Loucy (cell line): ENCODE results near the gene DCP1A.

Experiments
- H2AFZ ChIP-seq: fragments of 200-600 bp; sonication (generic); 2 replicates; pipeline ENCODE4 v1.6.0; 2016; ENCODE audit warnings: antibody characterized with exemption, mild to moderate bottlenecking, low read length, moderate library complexity
- H3F3A ChIP-seq: fragments of 200-600 bp; 2 replicates; pipeline ENCODE4 v1.6.0; 2016; ENCODE audit warnings: antibody characterized with exemption, low read depth, mild to moderate bottlenecking
- H3K27me3 ChIP-seq: fragments of 200-600 bp; sonication (generic); 2 replicates; pipeline ENCODE4 v1.6.1; 2014; ENCODE audit warnings: low read length, mild to moderate bottlenecking; ENCODE audit not compliant: insufficient read depth, poor library complexity, severe bottlenecking
- H3K36me3 ChIP-seq: fragments of 200-600 bp; sonication (generic); 2 replicates; pipeline ENCODE4 v1.6.1; 2016; ENCODE audit warnings: low read length; ENCODE audit not compliant: insufficient read depth
- H3K4me1 ChIP-seq: fragments of 200-600 bp; sonication (generic); 2 replicates; pipeline ENCODE4 v1.5.1; 2014; ENCODE audit warnings: low read length, mild to moderate bottlenecking; ENCODE audit not compliant: insufficient read depth, poor library complexity, severe bottlenecking
- H3K4me2 ChIP-seq: fragments of 200-600 bp; sonication (generic); 2 replicates; pipeline ENCODE4 v1.6.0; 2014; ENCODE audit warnings: antibody characterized with exemption, low read length, low read depth, mild to moderate bottlenecking; ENCODE audit not compliant: poor library complexity, severe bottlenecking
- H3K4me3 ChIP-seq: fragments of 200-600 bp; sonication (generic); 2 replicates; pipeline ENCODE4 v1.5.1; 2014; ENCODE audit warnings: low read length, mild to moderate bottlenecking, mixed read lengths; ENCODE audit not compliant: poor library complexity, severe bottlenecking
- H3K79me2 ChIP-seq: fragments of 200-600 bp; sonication (generic); 2 replicates; pipeline ENCODE4 v1.6.1; 2014; ENCODE audit warnings: low read length; ENCODE audit not compliant: insufficient read depth
- H3K9ac ChIP-seq: fragments of 200-600 bp; sonication (generic); 2 replicates; pipeline ENCODE4 v1.6.0; 2014; ENCODE audit warnings: mild to moderate bottlenecking, low read depth, low read length, moderate library complexity; ENCODE audit not compliant: poor library complexity, severe bottlenecking
- H3K9me2 ChIP-seq: fragments of 200-600 bp; sonication (generic); replicated peaks from 2 replicates; pipeline ENCODE4 v1.6.1; 2016; ENCODE audit warnings: low read depth, low read length, mixed read lengths
- H3K9me3 ChIP-seq: fragments of 200-600 bp; sonication (generic); 2 replicates; pipeline ENCODE4 v1.6.1; 2014; ENCODE audit warnings: mild to moderate bottlenecking, antibody characterized with exemption, low read length, low read depth; ENCODE audit not compliant: insufficient read depth
- H4K20me1 ChIP-seq: fragments of 200-600 bp; sonication (generic); 2 replicates; pipeline ENCODE4 v1.6.0; 2014; ENCODE audit warnings: antibody characterized with exemption, low read length, mild to moderate bottlenecking; ENCODE audit not compliant: insufficient read depth, poor library complexity, severe bottlenecking
- EZH2phosphoT487 ChIP-seq: fragments of 200-600 bp; IDR thresholded peaks from 2 replicates; pipeline ENCODE4 v1.6.1; 2018; ENCODE audit warnings: antibody characterized with exemption, mild to moderate bottlenecking, moderate library complexity, borderline replicate concordance
- TF ChIP-seq, protein P1 (sequence below): fragments of 200-600 bp; sonication (generic); conservative IDR thresholded peaks from 2 replicates; pipeline ENCODE4 v1.5.1; 2014; ENCODE audit warnings: mild to moderate bottlenecking, antibody characterized with exemption, low read length

Gene DCP1A

DNA sequence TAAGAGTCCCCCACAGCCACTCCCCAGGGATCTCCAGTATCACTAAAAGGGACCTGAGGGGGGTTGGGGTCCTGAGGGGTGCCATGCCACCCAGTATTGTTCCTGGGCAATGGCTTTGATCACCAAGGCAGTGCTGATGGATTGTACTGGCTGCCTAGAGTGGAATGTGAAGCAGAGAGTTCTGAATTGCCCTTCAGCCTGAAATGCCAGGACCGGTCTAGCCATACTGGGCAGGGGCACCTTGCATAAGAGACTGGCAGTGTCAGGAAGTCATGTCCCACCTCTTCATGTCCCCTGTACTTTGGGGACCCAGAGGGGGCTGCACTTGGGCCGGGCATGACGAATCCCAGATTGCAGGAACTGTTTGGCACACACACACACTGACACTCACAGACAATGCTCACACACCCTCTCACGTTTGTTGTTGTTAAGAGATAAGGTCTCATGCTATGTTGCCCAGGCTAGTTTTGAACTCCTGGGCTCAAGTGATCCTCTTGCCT lies 87.0 kb downstream of the DCP1A start:
- Histone ChIP-seq H3K9me3 (no peaks in the 10 kb centered on the region), H3K4me2 (no peak overlapping the region), H3K4me3 (no peak overlapping the region), H3K9me2 (no peaks in the 10 kb centered on the region), H3K4me1 (no peaks in the 10 kb centered on the region), H4K20me1 (peaks cover under 1% of the 10 kb centered on the region), H3K27me3 (no peaks in the 10 kb centered on the region), H3K9ac (no peak overlapping the region), H3F3A (no peaks in the 10 kb centered on the region), H3K36me3 (no peaks in the 10 kb centered on the region), H3K79me2 (peaks cover 4% of the 10 kb centered on the region; the same call in 1 of the 2 replicates), H2AFZ (no peak overlapping the region)
- no peak for TF ChIP-seq EZH2phosphoT487
- TF ChIP-seq, protein P1, sequence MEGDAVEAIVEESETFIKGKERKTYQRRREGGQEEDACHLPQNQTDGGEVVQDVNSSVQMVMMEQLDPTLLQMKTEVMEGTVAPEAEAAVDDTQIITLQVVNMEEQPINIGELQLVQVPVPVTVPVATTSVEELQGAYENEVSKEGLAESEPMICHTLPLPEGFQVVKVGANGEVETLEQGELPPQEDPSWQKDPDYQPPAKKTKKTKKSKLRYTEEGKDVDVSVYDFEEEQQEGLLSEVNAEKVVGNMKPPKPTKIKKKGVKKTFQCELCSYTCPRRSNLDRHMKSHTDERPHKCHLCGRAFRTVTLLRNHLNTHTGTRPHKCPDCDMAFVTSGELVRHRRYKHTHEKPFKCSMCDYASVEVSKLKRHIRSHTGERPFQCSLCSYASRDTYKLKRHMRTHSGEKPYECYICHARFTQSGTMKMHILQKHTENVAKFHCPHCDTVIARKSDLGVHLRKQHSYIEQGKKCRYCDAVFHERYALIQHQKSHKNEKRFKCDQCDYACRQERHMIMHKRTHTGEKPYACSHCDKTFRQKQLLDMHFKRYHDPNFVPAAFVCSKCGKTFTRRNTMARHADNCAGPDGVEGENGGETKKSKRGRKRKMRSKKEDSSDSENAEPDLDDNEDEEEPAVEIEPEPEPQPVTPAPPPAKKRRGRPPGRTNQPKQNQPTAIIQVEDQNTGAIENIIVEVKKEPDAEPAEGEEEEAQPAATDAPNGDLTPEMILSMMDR = no peak

DNA sequence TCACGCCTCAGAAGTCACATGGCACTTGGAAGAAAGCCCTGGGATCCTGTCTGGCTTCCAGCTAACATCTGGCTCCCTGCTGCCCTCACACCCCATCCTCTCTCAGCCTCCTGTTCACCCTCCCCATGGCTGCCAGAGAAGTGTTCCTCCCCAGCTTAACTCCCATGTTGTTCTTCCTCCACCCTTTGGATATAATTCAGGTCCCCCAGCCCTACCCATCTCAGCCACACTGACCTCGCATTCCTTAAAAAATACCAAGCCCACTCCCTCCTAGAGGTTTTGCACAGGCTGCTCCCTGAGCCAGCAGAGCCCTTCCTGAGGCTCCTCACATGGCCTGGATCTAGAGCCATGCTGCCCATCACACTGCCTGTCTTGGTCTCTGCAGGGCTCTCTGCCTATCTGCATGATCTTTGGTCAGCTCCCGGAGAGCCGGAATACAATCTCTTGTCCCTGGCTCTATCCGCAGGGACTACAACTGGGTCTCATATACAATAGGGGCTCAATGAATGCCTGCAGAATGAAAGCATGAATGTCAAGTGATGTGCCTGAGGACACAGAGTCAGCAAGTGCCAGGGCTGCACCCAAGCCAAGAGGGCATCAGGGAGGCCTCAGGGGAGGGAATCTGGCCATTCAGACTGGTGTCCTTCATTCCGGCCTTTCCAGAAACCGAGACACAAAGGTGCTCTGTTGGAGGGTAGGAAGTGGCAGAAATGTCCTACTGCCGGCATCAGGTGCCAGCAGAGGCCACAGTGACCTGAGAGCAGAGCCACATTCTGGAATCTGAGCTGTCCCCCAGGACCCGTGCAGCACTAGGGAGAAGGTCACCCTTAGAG lies 87.7 kb downstream of the DCP1A start:
- Histone ChIP-seq H3K36me3 (no peaks in the 10 kb centered on the region), H3K9me2 (no peaks in the 10 kb centered on the region), H3K9ac (no peak overlapping the region), H4K20me1 (peaks cover 8% of the 10 kb centered on the region), H3K4me2 (no peak overlapping the region), H3K4me1 (peaks cover 2% of the 10 kb centered on the region), H3K4me3 (no peak overlapping the region), H3K27me3 (no peaks in the 10 kb centered on the region), H3K79me2 (peaks cover 11% of the 10 kb centered on the region), H2AFZ (no peak overlapping the region), H3K9me3 (no peaks in the 10 kb centered on the region), H3F3A (no peaks in the 10 kb centered on the region)
- no peak for TF ChIP-seq EZH2phosphoT487
- TF ChIP-seq, protein P1 = no peak

DNA sequence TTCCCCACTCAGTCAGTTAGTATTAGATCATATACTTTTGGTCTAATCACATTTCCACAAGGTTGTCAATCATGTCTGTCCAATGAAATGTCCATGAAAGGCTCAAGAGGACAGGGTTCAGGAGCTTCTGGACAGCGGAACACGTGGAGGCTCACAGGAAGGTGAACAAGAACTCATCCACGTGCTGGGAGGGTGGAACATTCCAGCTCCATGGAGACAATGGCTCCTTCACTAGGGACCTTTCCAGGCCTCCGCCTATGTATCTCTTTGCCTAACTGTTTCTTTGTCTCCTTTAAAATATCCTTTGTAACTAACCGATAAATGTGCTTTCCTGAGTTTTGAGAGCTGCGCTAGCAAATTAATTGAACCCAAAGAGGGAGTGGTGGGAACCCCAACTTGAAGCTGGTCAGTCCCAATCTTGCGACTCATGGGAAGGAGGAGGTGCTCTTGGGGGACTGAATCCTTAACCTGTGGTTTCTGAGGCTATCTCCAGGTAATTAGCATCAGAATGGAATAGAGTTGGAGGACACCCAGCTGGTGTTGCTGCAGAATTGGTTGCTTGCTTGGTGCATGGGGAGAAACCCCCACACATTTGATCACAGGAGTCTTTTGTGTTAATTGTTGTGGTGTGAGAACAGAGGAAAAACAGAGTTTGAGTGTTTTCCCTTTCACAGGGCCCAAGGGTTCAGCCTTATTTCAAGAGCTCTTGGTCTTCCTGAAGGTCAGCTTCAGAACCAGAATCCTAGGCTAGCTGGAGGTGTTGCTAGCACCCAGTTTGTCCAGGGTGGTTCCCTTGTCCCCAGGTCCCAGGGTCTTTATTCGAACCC lies 88.5 kb downstream of the DCP1A start:
- no peaks in the 10 kb centered on the region for H3K9me3 ChIP-seq
- no peak overlapping the region for H3K4me2 ChIP-seq
- H3K27me3 ChIP-seq = no peaks in the 10 kb centered on the region
- H3K36me3 ChIP-seq = no peaks in the 10 kb centered on the region
- no peaks in the 10 kb centered on the region for H3F3A ChIP-seq
- H4K20me1 ChIP-seq = peaks cover 16% of the 10 kb centered on the region
- H3K9ac ChIP-seq = no peak overlapping the region
- no peaks in the 10 kb centered on the region for H3K9me2 ChIP-seq
- peaks cover 10% of the 10 kb centered on the region for H3K4me1 ChIP-seq
- no peak overlapping the region for H2AFZ ChIP-seq
- no peak overlapping the region for H3K4me3 ChIP-seq
- H3K79me2 ChIP-seq = peaks cover 19% of the 10 kb centered on the region
- no peak for TF ChIP-seq EZH2phosphoT487
